ENCODE results near the gene CSNK2A1.

The CSNK2A1 gene

GRCh38 chr20:548906-549305 is 5.3 kb upstream of the CSNK2A1 start:
- Histone ChIP-seq H3F3A (ENCODE audit: insufficient read depth) (no peaks in the 10 kb centered on the region), H3K9me3 (ENCODE audit: insufficient read depth, low read length) (no peaks in the 10 kb centered on the region), H3K79me2 (ENCODE audit: insufficient read depth, low read length) (no peaks in the 10 kb centered on the region), H3K4me3 (ENCODE audit: insufficient read depth, low read length, poor library complexity, severe bottlenecking) (no peak overlapping the region), H3K9me2 (replicated peaks; ENCODE audit: insufficient read depth, low read length) (no peaks in the 10 kb centered on the region), H3K36me3 (ENCODE audit: low read length) (no peaks in the 10 kb centered on the region), H3K9ac (ENCODE audit: low read length) (no peak overlapping the region), H4K20me1 (ENCODE audit: low read depth, low read length) (no peaks in the 10 kb centered on the region), H2AFZ (ENCODE audit: low read depth, low read length, severe bottlenecking) (no peak overlapping the region), H3K4me2 (ENCODE audit: low read depth, low read length, poor library complexity, severe bottlenecking) (no peak overlapping the region), H3K27ac (ENCODE audit: low read depth, low read length) (no peak overlapping the region), H3K27me3 (ENCODE audit: low read length) (no peaks in the 10 kb centered on the region)
- TF ChIP-seq CTCF (IDR thresholded peaks at IDR 0.05; ENCODE audit: insufficient read depth, low read length, poor library complexity, severe bottlenecking) (no peak), EZH2phosphoT487 (conservative IDR thresholded peaks at IDR 0.05; ENCODE audit: low read length) (no peak)

- no peaks in the 10 kb centered on the region for H4K20me1 ChIP-seq (ENCODE audit: low read depth, low read length)
- H3K9ac ChIP-seq (ENCODE audit: low read length), result no peak overlapping the region
- no peak overlapping the region for H3K27ac ChIP-seq (ENCODE audit: low read depth, low read length)
- no peaks in the 10 kb centered on the region for H3K27me3 ChIP-seq (ENCODE audit: low read length)
- H3K9me2 ChIP-seq (replicated peaks; ENCODE audit: insufficient read depth, low read length), result no peaks in the 10 kb centered on the region
- no peak overlapping the region for H3K4me3 ChIP-seq (ENCODE audit: insufficient read depth, low read length, poor library complexity, severe bottlenecking)
- no peak overlapping the region for H2AFZ ChIP-seq (ENCODE audit: low read depth, low read length, severe bottlenecking)
- no peaks in the 10 kb centered on the region for H3F3A ChIP-seq (ENCODE audit: insufficient read depth)
- H3K4me2 ChIP-seq (ENCODE audit: low read depth, low read length, poor library complexity, severe bottlenecking), result no peak overlapping the region
- no peaks in the 10 kb centered on the region for H3K9me3 ChIP-seq (ENCODE audit: insufficient read depth, low read length)
- no peak for TF ChIP-seq CTCF (IDR thresholded peaks at IDR 0.05; ENCODE audit: insufficient read depth, low read length, poor library complexity, severe bottlenecking)
- TF ChIP-seq EZH2phosphoT487 (conservative IDR thresholded peaks at IDR 0.05; ENCODE audit: low read length), result no peak
- no peaks in the 10 kb centered on the region for H3K36me3 ChIP-seq (ENCODE audit: low read length)
- H3K79me2 ChIP-seq (ENCODE audit: insufficient read depth, low read length), result peaks cover 11% of the 10 kb centered on the region
These were observed 3.8 kb upstream of the CSNK2A1 start for GRCh38 chr20:547394-547793.

- H3F3A ChIP-seq (ENCODE audit: insufficient read depth), result no peaks in the 10 kb centered on the region
- H2AFZ ChIP-seq (ENCODE audit: low read depth, low read length, severe bottlenecking), result no peak overlapping the region
- H3K4me3 ChIP-seq (ENCODE audit: insufficient read depth, low read length, poor library complexity, severe bottlenecking), result no peak overlapping the region
- H3K4me2 ChIP-seq (ENCODE audit: low read depth, low read length, poor library complexity, severe bottlenecking), result no peak overlapping the region
- TF ChIP-seq CTCF (IDR thresholded peaks at IDR 0.05; ENCODE audit: insufficient read depth, low read length, poor library complexity, severe bottlenecking), result no peak
- no peak for TF ChIP-seq EZH2phosphoT487 (conservative IDR thresholded peaks at IDR 0.05; ENCODE audit: low read length)
- H3K79me2 ChIP-seq (ENCODE audit: insufficient read depth, low read length), result peaks cover 22% of the 10 kb centered on the region
- H3K9me3 ChIP-seq (ENCODE audit: insufficient read depth, low read length), result no peaks in the 10 kb centered on the region
- no peaks in the 10 kb centered on the region for H3K36me3 ChIP-seq (ENCODE audit: low read length)
- no peaks in the 10 kb centered on the region for H3K27me3 ChIP-seq (ENCODE audit: low read length)
- 0 out of 2 replicates have a peak, but pooled peaks cover 7% of the 10 kb centered on the region for H4K20me1 ChIP-seq (ENCODE audit: low read depth, low read length)
- H3K9me2 ChIP-seq (replicated peaks; ENCODE audit: insufficient read depth, low read length), result no peaks in the 10 kb centered on the region
- H3K27ac ChIP-seq (ENCODE audit: low read depth, low read length), result no peak overlapping the region
- H3K9ac ChIP-seq (ENCODE audit: low read length), result no peak overlapping the region
These were observed 2.8 kb upstream of the CSNK2A1 start for GRCh38 chr20:546353-546752.

All from SU-DHL-6 (cell line).